Measurements from ENCODE around the gene LRRC23.

Gene LRRC23

GRCh38 chr12:6948873-6949594 is 44.4 kb downstream of the LRRC23 start:
- no peaks in the 10 kb centered on the region for H3K27me3 Mint-ChIP-seq
- H3K4me3 Mint-ChIP-seq, result peak overlapping the region; percentile 66
- H3K9me3 Mint-ChIP-seq, result no peaks in the 10 kb centered on the region
- peaks cover 38% of the 10 kb centered on the region for H3K36me3 Mint-ChIP-seq (ENCODE audit: low read depth)
- peaks cover 80% of the 10 kb centered on the region for H3K4me1 Mint-ChIP-seq (ENCODE audit: low read depth)
- peak overlapping the region; percentile 99 for H3K27ac Mint-ChIP-seq

GRCh38 chr12:6950401-6950801 is 45.8 kb downstream of the LRRC23 start:
- peaks cover 81% of the 10 kb centered on the region for H3K4me1 Mint-ChIP-seq (ENCODE audit: low read depth)
- no peaks in the 10 kb centered on the region for H3K27me3 Mint-ChIP-seq
- H3K4me3 Mint-ChIP-seq, result peak overlapping the region; percentile 98
- peak overlapping the region; percentile 99 for H3K27ac Mint-ChIP-seq
- H3K9me3 Mint-ChIP-seq, result no peaks in the 10 kb centered on the region
- H3K36me3 Mint-ChIP-seq (ENCODE audit: low read depth), result peaks cover 46% of the 10 kb centered on the region

- H3K27me3 Mint-ChIP-seq, result no peaks in the 10 kb centered on the region
- peaks cover 46% of the 10 kb centered on the region for H3K36me3 Mint-ChIP-seq (ENCODE audit: low read depth)
- H3K4me3 Mint-ChIP-seq, result peak within 1 kb of the TSS; percentile 98
These were observed 46.4 kb downstream of the LRRC23 start, which contains the start of gene PTPN6 for GRCh38 chr12:6950811-6951540. Gene PTPN6, plus strand, starts transcription at chr12:6951356. Its CDS starts 157 bp downstream, at chr12:6951513.

GRCh38 chr12:6951551-6952120 is 47.0 kb downstream of the LRRC23 start:
- Mint-ChIP-seq H3K27ac (peak overlapping the region; percentile 99), H3K4me1 (ENCODE audit: low read depth) (peaks cover 81% of the 10 kb centered on the region), H3K4me3 (peak overlapping the region; percentile 98), H3K27me3 (no peaks in the 10 kb centered on the region), H3K36me3 (ENCODE audit: low read depth) (peaks cover 50% of the 10 kb centered on the region), H3K9me3 (no peaks in the 10 kb centered on the region)

More at GRCh38 chr12:6950811-6951540, 46.4 kb downstream of the LRRC23 start, which contains the start of gene PTPN6:
- peaks cover 81% of the 10 kb centered on the region for H3K4me1 Mint-ChIP-seq (ENCODE audit: low read depth)
- H3K9me3 Mint-ChIP-seq, result no peaks in the 10 kb centered on the region
- H3K27ac Mint-ChIP-seq, result peak within 1 kb of the TSS; percentile 99

- Mint-ChIP-seq H3K4me1 (ENCODE audit: low read depth) (peaks cover 81% of the 10 kb centered on the region), H3K9me3 (no peaks in the 10 kb centered on the region), H3K27me3 (no peaks in the 10 kb centered on the region), H3K4me3 (peak overlapping the region; percentile 98), H3K36me3 (ENCODE audit: low read depth) (peaks cover 56% of the 10 kb centered on the region), H3K27ac (peak overlapping the region; percentile 99)
These were observed 47.7 kb downstream of the LRRC23 start for GRCh38 chr12:6952121-6952862.

GRCh38 chr12:6952863-6953441 is 48.3 kb downstream of the LRRC23 start:
- no peaks in the 10 kb centered on the region for H3K27me3 Mint-ChIP-seq
- H3K27ac Mint-ChIP-seq, result peak overlapping the region; percentile 99
- no peaks in the 10 kb centered on the region for H3K9me3 Mint-ChIP-seq
- peaks cover 58% of the 10 kb centered on the region for H3K36me3 Mint-ChIP-seq (ENCODE audit: low read depth)
- H3K4me3 Mint-ChIP-seq, result peak overlapping the region; percentile 98
- H3K4me1 Mint-ChIP-seq (ENCODE audit: low read depth), result peaks cover 81% of the 10 kb centered on the region

- peaks cover 81% of the 10 kb centered on the region for H3K4me1 Mint-ChIP-seq (ENCODE audit: low read depth)
- peak overlapping the region; percentile 98 for H3K4me3 Mint-ChIP-seq
- H3K9me3 Mint-ChIP-seq, result no peaks in the 10 kb centered on the region
- peaks cover 65% of the 10 kb centered on the region for H3K36me3 Mint-ChIP-seq (ENCODE audit: low read depth)
- peak overlapping the region; percentile 99 for H3K27ac Mint-ChIP-seq
- no peaks in the 10 kb centered on the region for H3K27me3 Mint-ChIP-seq
These were observed 49.1 kb downstream of the LRRC23 start for GRCh38 chr12:6953442-6954315.

- Mint-ChIP-seq H3K27ac (peak overlapping the region; percentile 99), H3K4me1 (ENCODE audit: low read depth) (peaks cover 81% of the 10 kb centered on the region), H3K4me3 (peak overlapping the region; percentile 98), H3K27me3 (no peaks in the 10 kb centered on the region), H3K9me3 (no peaks in the 10 kb centered on the region), H3K36me3 (ENCODE audit: low read depth) (peaks cover 73% of the 10 kb centered on the region)
These were observed 49.9 kb downstream of the LRRC23 start for GRCh38 chr12:6954316-6955107.

- peaks cover 81% of the 10 kb centered on the region for H3K4me1 Mint-ChIP-seq (ENCODE audit: low read depth)
- peaks cover 78% of the 10 kb centered on the region for H3K36me3 Mint-ChIP-seq (ENCODE audit: low read depth)
- H3K27me3 Mint-ChIP-seq, result no peaks in the 10 kb centered on the region
- peak overlapping the region; percentile 99 for H3K27ac Mint-ChIP-seq
- no peaks in the 10 kb centered on the region for H3K9me3 Mint-ChIP-seq
- H3K4me3 Mint-ChIP-seq, result peak overlapping the region; percentile 98
These were observed 50.7 kb downstream of the LRRC23 start for GRCh38 chr12:6955108-6956020.

- H3K27me3 Mint-ChIP-seq, result no peaks in the 10 kb centered on the region
- peak overlapping the region; percentile 99 for H3K27ac Mint-ChIP-seq
- H3K36me3 Mint-ChIP-seq (ENCODE audit: low read depth), result peaks cover 86% of the 10 kb centered on the region
- H3K4me3 Mint-ChIP-seq, result peak overlapping the region; percentile 98
- no peaks in the 10 kb centered on the region for H3K9me3 Mint-ChIP-seq
- H3K4me1 Mint-ChIP-seq (ENCODE audit: low read depth), result peaks cover 81% of the 10 kb centered on the region
These were observed 51.6 kb downstream of the LRRC23 start for GRCh38 chr12:6956021-6956727.

- Mint-ChIP-seq H3K4me3 (peak overlapping the region; percentile 98), H3K27me3 (no peaks in the 10 kb centered on the region), H3K4me1 (ENCODE audit: low read depth) (peaks cover 92% of the 10 kb centered on the region), H3K36me3 (ENCODE audit: low read depth) (peaks cover 93% of the 10 kb centered on the region), H3K27ac (peak overlapping the region; percentile 99), H3K9me3 (no peaks in the 10 kb centered on the region)
These were observed 52.6 kb downstream of the LRRC23 start for GRCh38 chr12:6957151-6957701.
